ENCODE measurements around the gene TNNI3K. TPM values are rescaled to one million over a fixed set of nuclear protein-coding genes. Genes with fewer than 3 reads are reported as not detected.

The TNNI3K gene
- total RNA-seq, 4 donors from 2014 or later: 0.19 TPM; not detected in 3

- 37 to 53% methylated on average over 3 of the region's 3 CpGs for WGBS, 2 donors
These were observed 236.3 kb downstream of the TNNI3K start for GRCh38 chr1:74471470-74471869.

GRCh38 chr1:74474585-74474984, 239.4 kb downstream of the TNNI3K start:
- no peak overlapping the region for H3K4me3 ChIP-seq
- DNase-seq: no peak
- no peaks in the 10 kb centered on the region for H3K27me3 ChIP-seq
- TF ChIP-seq POLR2A (IDR thresholded peaks at IDR 0.05): no peak
- no peak for TF ChIP-seq CTCF (IDR thresholded peaks at IDR 0.05)
- H3K4me1 ChIP-seq: no peaks in the 10 kb centered on the region
- H3K9me3 ChIP-seq: no peaks in the 10 kb centered on the region
- no peaks in the 10 kb centered on the region for H3K36me3 ChIP-seq
- WGBS, 2 donors: 51 to 54% methylated on average over 6 of the region's 6 CpGs
- no peak overlapping the region for H3K27ac ChIP-seq
- intact Hi-C loops (cut with DNase I): no loop called here

More at GRCh38 chr1:74471470-74471869, 236.3 kb downstream of the TNNI3K start:
- TF ChIP-seq POLR2A (IDR thresholded peaks at IDR 0.05) (no peak), CTCF (IDR thresholded peaks at IDR 0.05) (no peak)
- Histone ChIP-seq H3K27me3 (no peaks in the 10 kb centered on the region), H3K36me3 (no peaks in the 10 kb centered on the region), H3K4me1 (no peaks in the 10 kb centered on the region), H3K27ac (peak overlapping the region in 1 of 4 donors; percentile 19), H3K4me3 (no peak overlapping the region), H3K9me3 (no peaks in the 10 kb centered on the region)
- intact Hi-C loops (cut with DNase I): no loop called here
- no peak for DNase-seq

GRCh38 chr1:74478979-74479378, 243.8 kb downstream of the TNNI3K start:
- no peak overlapping the region for H3K4me3 ChIP-seq
- TF ChIP-seq CTCF (IDR thresholded peaks at IDR 0.05) (no peak), POLR2A (IDR thresholded peaks at IDR 0.05) (no peak)
- H3K4me1 ChIP-seq: no peaks in the 10 kb centered on the region
- 45 to 50% methylated on average over 2 of the region's 2 CpGs for WGBS, 2 donors
- no peaks in the 10 kb centered on the region for H3K36me3 ChIP-seq
- H3K9me3 ChIP-seq: no peaks in the 10 kb centered on the region
- intact Hi-C loops (cut with DNase I): no loop called here
- no peak overlapping the region for H3K27ac ChIP-seq
- no peak for DNase-seq
- no peaks in the 10 kb centered on the region for H3K27me3 ChIP-seq

- Histone ChIP-seq H3K27ac (no peak overlapping the region), H3K9me3 (no peaks in the 10 kb centered on the region), H3K4me1 (no peaks in the 10 kb centered on the region), H3K36me3 (no peaks in the 10 kb centered on the region), H3K27me3 (no peaks in the 10 kb centered on the region), H3K4me3 (no peak overlapping the region)
- no peak for TF ChIP-seq CTCF (IDR thresholded peaks at IDR 0.05)
- no peak for TF ChIP-seq POLR2A (IDR thresholded peaks at IDR 0.05)
- no peak for DNase-seq
- WGBS, 2 donors: 63 to 73% methylated on average over 6 of the region's 6 CpGs
- intact Hi-C loops (cut with DNase I): no loop called here
These were observed 244.9 kb downstream of the TNNI3K start for GRCh38 chr1:74480068-74480467.

- DNase-seq: no peak
- Histone ChIP-seq H3K36me3 (no peaks in the 10 kb centered on the region), H3K4me3 (no peak overlapping the region), H3K27me3 (no peaks in the 10 kb centered on the region), H3K4me1 (no peaks in the 10 kb centered on the region), H3K9me3 (no peaks in the 10 kb centered on the region), H3K27ac (no peak overlapping the region)
- no peak for TF ChIP-seq CTCF (IDR thresholded peaks at IDR 0.05)
- no peak for TF ChIP-seq POLR2A (IDR thresholded peaks at IDR 0.05)
- 81 to 84% methylated on average over 3 of the region's 3 CpGs for WGBS, 2 donors
- intact Hi-C loops (cut with DNase I): no loop called here
These were observed 246.4 kb downstream of the TNNI3K start for GRCh38 chr1:74481607-74482006.
